SK-N-SH (cell line): ENCODE results near the gene LLGL2. TPM values are rescaled to one million over a fixed set of nuclear protein-coding genes. Genes with fewer than 3 reads are reported as not detected.
A peak's percentile ranks its signal among the peaks of the same experiment; 100 is the strongest.

ENCODE experiments used
- CTCF ChIA-PET: fragments of 300-600, 350-600 bp; formaldehyde crosslinking; extraction: SDS; loops from one replicate; lab custom pipeline; 2021; lab: Yijun Ruan, JAX
- POLR2A ChIA-PET: fragments of 350-600 bp; sonication (Branson Sonifier 250); formaldehyde crosslinking; extraction: SDS; loops from one replicate; lab custom pipeline; 2020; ENCODE audit warnings: antibody characterized with exemption, inconsistent platforms; lab: Yijun Ruan, JAX
- DNase-seq: peaks from one replicate; pipeline ENCODE4 v3.0.0; 2012
- H2AFZ ChIP-seq: fragments of 200-600 bp; sonication (generic); 2 replicates; pipeline ENCODE4 v1.8.1; 2016; ENCODE audit warnings: antibody characterized with exemption, mild to moderate bottlenecking, low read depth
- H3F3A ChIP-seq: fragments of 200-600 bp; sonication (generic); replicated peaks from 2 replicates; pipeline ENCODE3; 2016; ENCODE audit warnings: antibody characterized with exemption, mild to moderate bottlenecking; ENCODE audit not compliant: insufficient read depth
- H3K27ac ChIP-seq, 2 experiments: fragments of 200-500 bp in 1 of 2; fragments of 200-600 bp in 1 of 2; sonication (Bioruptor generic) in 1 of 2; sonication (generic), shearing (Covaris generic) in 1 of 2; 2 replicates each; pipeline versions ENCODE4 v1.5.1 to v1.6.1; 2014 to 2016; ENCODE audit warnings: low read depth in 2 of 2, inconsistent platforms in 1 of 2, low read length in 1 of 2, mild to moderate bottlenecking in 1 of 2, mixed read lengths in 1 of 2
- H3K27me3 ChIP-seq: fragments of 200-600 bp; sonication (generic), shearing (Covaris generic); 2 replicates; pipeline ENCODE4 v1.6.1; 2016; ENCODE audit warnings: mixed run types; ENCODE audit not compliant: insufficient read depth
- H3K36me3 ChIP-seq, 2 experiments: fragments of 200-500 bp in 1 of 2; fragments of 200-600 bp in 1 of 2; sonication (Bioruptor generic) in 1 of 2; sonication (generic) in 1 of 2; replicated peaks in 1 of 2; 2 replicates each; pipeline versions ENCODE3 to v1.5.1; 2014 to 2016; ENCODE audit warnings: low read length in 1 of 2, mild to moderate bottlenecking in 1 of 2; ENCODE audit not compliant: insufficient read depth in 2 of 2, control insufficient read depth in 1 of 2
- H3K4me1 ChIP-seq, 2 experiments: fragments of 200-500 bp in 1 of 2; fragments of 200-600 bp in 1 of 2; sonication (Bioruptor generic) in 1 of 2; sonication (generic), shearing (Covaris generic) in 1 of 2; 2 replicates each; pipeline versions ENCODE4 v1.5.1 to v1.6.1; 2014 to 2016; ENCODE audit warnings: low read depth in 1 of 2, low read length in 1 of 2, mixed run types in 1 of 2; ENCODE audit not compliant: insufficient read depth in 2 of 2, control insufficient read depth in 1 of 2
- H3K4me2 ChIP-seq: fragments of 200-600 bp; sonication (generic), shearing (Covaris generic); 2 replicates; pipeline ENCODE4 v1.6.1; 2017; ENCODE audit warnings: mixed run types
- H3K4me3 ChIP-seq, 2 experiments: fragments of 200-500 bp in 1 of 2; fragments of 200-600 bp in 1 of 2; sonication (Bioruptor generic) in 1 of 2; sonication (generic), shearing (Covaris generic) in 1 of 2; 2 replicates each; pipeline versions ENCODE4 v1.5.1 to v1.8.1; 2014 to 2016; ENCODE audit warnings: low read depth in 2 of 2, inconsistent platforms in 1 of 2, low read length in 1 of 2, mild to moderate bottlenecking in 1 of 2, mixed read lengths in 1 of 2, moderate library complexity in 1 of 2
- H3K79me2 ChIP-seq: fragments of 200-600 bp; sonication (generic); 2 replicates; pipeline ENCODE4 v1.8.1; 2017; ENCODE audit warnings: mild to moderate bottlenecking; ENCODE audit not compliant: insufficient read depth
- H3K9ac ChIP-seq: fragments of 200-600 bp; sonication (generic); 2 replicates; pipeline ENCODE4 v1.6.1; 2017; ENCODE audit warnings: mixed run types
- H3K9me2 ChIP-seq: fragments of 200-600 bp; sonication (generic); 2 replicates; pipeline ENCODE4 v1.6.1; 2017; ENCODE audit warnings: mixed run types
- H3K9me3 ChIP-seq: fragments of 200-600 bp; sonication (generic); 2 replicates; pipeline ENCODE4 v1.6.1; 2017; ENCODE audit warnings: mixed run types, mild to moderate bottlenecking, moderate library complexity
- H4K20me1 ChIP-seq: fragments of 200-600 bp; sonication (generic); 2 replicates; pipeline ENCODE4 v1.6.1; 2017; ENCODE audit warnings: mild to moderate bottlenecking, mixed run types; ENCODE audit not compliant: insufficient read depth
- CHD2 ChIP-seq: fragments of 150-350 bp; IDR thresholded peaks from 2 replicates; pipeline ENCODE4 v1.6.1; 2018; ENCODE audit warnings: low read length; ENCODE audit not compliant: partially characterized antibody
- CTCF ChIP-seq: fragments of 200-600 bp; sonication (generic); IDR thresholded peaks from 2 replicates; pipeline ENCODE4 v1.6.1; 2017; ENCODE audit warnings: antibody characterized with exemption, mild to moderate bottlenecking, moderate library complexity
- EP300 ChIP-seq, 2 experiments: IDR thresholded peaks; 2 replicates each; pipeline versions ENCODE4 v1.4.0 to v1.6.1; 2012; ENCODE audit warnings: borderline replicate concordance in 1 of 2, low read depth in 1 of 2, low read length in 1 of 2
- FOXJ3 ChIP-seq: sonication (generic); formaldehyde crosslinking; IDR thresholded peaks from 2 replicates; pipeline ENCODE4 v1.5.1; 2020; ENCODE audit warnings: mild to moderate bottlenecking, missing genetic modification reagents
- GABPA ChIP-seq: IDR thresholded peaks from 2 replicates; pipeline ENCODE4 v1.4.0; 2012; ENCODE audit warnings: low read depth, mild to moderate bottlenecking
- GATA2 ChIP-seq: sonication (generic); formaldehyde crosslinking; IDR thresholded peaks from 2 replicates; pipeline ENCODE4 v1.5.0; 2020; ENCODE audit warnings: mild to moderate bottlenecking, missing genetic modification reagents
- MAX ChIP-seq: IDR thresholded peaks from 2 replicates; pipeline ENCODE4 v1.4.0; 2012; ENCODE audit warnings: low read depth
- MXI1 ChIP-seq: IDR thresholded peaks from 2 replicates; pipeline ENCODE4 v1.6.1; 2012; ENCODE audit warnings: mild to moderate bottlenecking, low read depth, low read length, improper control_type of control experiment
- NRF1 ChIP-seq: IDR thresholded peaks from 2 replicates; pipeline ENCODE4 v1.6.1; 2012; ENCODE audit warnings: low read depth, mild to moderate bottlenecking, low read length
- POLR2AphosphoS5 ChIP-seq: IDR thresholded peaks from 2 replicates; pipeline ENCODE4 v1.6.1; 2012; ENCODE audit warnings: low read depth, low read length
- RAD21 ChIP-seq: IDR thresholded peaks from 2 replicates; pipeline ENCODE4 v1.6.1; 2012; ENCODE audit warnings: mild to moderate bottlenecking, low read length
- RCOR1 ChIP-seq: fragments of 150-350 bp; IDR thresholded peaks from 2 replicates; pipeline ENCODE4 v1.6.1; 2017; ENCODE audit warnings: antibody characterized with exemption, low read length
- RFX5 ChIP-seq: IDR thresholded peaks from 2 replicates; pipeline ENCODE4 v1.6.1; 2012; ENCODE audit warnings: mild to moderate bottlenecking, improper control_type of control experiment, low read length
- SMC3 ChIP-seq: IDR thresholded peaks from 2 replicates; pipeline ENCODE4 v1.6.1; 2012; ENCODE audit warnings: low read depth, low read length, improper control_type of control experiment
- TCF12 ChIP-seq: IDR thresholded peaks from 2 replicates; pipeline ENCODE4 v1.4.0; 2012
- whole genome bisulfite sequencing: methylation state at CpG from one replicate; pipeline ENCODE4 v1.1.6; 2017; ENCODE audit warnings: low lambda C conversion rate; 5-methylcytosine and 5-hydroxymethylcytosine counted together
- polyA plus RNA-seq, 3 experiments: library from polyadenylated mRNA; depleted of rRNA; stranded (reverse); fragments of >200 nt; gene quantifications; 2 replicates each; pipeline ENCODE4 v1.2.3, GENCODE V29; 2012
- TF ChIP-seq, protein P1 (sequence below): fragments of 150-350 bp; IDR thresholded peaks from 2 replicates; pipeline ENCODE4 v1.6.1; 2016; ENCODE audit warnings: mild to moderate bottlenecking, low read depth, low read length

Gene LLGL2
- polyA plus RNA-seq, 1 of the 3 experiments (the other 2 are of a cell fraction), result 6.7 TPM

DNA sequence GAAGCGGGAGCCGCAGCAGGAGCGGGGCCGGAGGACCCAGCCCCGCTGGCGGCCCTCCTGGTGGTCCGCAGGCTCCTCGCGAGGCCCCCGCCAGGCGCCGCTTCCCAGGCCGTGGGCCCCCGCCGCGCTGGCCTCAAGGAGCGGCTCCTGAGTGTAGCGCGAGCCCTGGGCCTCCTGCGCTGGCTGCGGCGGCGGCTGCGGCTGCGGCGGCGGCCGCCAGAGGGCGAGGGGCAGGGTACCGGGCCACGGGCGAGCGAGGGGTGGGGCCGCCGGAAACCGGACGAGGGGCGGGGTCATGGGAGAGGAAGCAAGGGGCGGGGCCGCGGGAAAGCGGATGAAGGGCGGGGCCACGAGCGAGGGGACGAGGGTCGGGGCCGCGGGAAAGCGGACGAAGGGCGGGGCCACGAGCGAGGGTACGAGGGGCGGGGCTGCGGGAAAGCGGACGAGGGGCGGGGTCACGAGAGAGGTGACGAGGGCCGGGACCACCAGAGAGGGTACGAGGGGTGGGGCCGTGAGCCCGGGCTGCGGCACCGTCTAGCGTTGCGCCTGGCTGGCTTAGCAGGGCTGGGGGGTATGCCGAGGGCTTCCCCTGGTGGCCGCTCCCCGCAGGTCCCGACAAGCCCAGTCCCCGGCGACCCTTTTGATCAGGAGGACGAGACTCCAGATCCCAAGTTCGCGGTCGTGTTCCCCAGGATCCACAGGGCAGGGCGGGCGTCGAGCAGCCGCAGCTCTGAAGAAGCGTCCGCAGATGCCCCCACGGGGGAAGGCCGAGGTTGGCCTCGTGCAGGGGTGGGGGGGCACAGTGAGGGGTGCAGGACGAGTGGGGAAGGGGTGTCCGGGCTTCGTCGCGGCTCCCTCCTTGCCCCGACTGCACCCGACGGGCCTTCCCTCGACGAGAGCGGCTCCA is 63.8 kb downstream of the LLGL2 start:
- CTCF ChIA-PET, result interaction anchor here (0.9 to 4.3 kb wide), 23 partner anchors 10 to 164 kb away, joined by 3 to 41 read pairs (median 5); partner anchors contain the start of genes SMIM5 and TSEN54
- TF ChIP-seq MAX (peak; percentile 51; the same call in 1 of the 2 replicates), CTCF (peak; percentile 60), GABPA (peak; percentile 67), CHD2 (peak; percentile 29), RFX5 (no peak), GATA2 (CRISPR knock-in tag) (no peak), POLR2AphosphoS5 (peak; percentile 52; the same call in 1 of the 2 replicates), SMC3 (peak; percentile 62), EP300 (IDR thresholded peaks at IDR 0.05; ENCODE audit: borderline replicate concordance in 1 of 2, low read depth in 1 of 2, low read length in 1 of 2) (peak in 1 of 2 experiments; percentile 68; a peak in 1 of 4 replicates), RCOR1 (no peak), RAD21 (peak; percentile 34), NRF1 (no peak), FOXJ3 (no peak), TCF12 (no peak), MXI1 (no peak)
- TF ChIP-seq, protein P1, sequence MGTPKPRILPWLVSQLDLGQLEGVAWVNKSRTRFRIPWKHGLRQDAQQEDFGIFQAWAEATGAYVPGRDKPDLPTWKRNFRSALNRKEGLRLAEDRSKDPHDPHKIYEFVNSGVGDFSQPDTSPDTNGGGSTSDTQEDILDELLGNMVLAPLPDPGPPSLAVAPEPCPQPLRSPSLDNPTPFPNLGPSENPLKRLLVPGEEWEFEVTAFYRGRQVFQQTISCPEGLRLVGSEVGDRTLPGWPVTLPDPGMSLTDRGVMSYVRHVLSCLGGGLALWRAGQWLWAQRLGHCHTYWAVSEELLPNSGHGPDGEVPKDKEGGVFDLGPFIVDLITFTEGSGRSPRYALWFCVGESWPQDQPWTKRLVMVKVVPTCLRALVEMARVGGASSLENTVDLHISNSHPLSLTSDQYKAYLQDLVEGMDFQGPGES, result no peak
- H3K27me3 ChIP-seq, result no peaks in the 10 kb centered on the region
- peak overlapping the region; percentile 62 to 64 for H3K4me3 ChIP-seq
- no peaks in the 10 kb centered on the region for H3K9me3 ChIP-seq
- peak overlapping the region; percentile 93 for H3K4me2 ChIP-seq
- no peaks in the 10 kb centered on the region for H3K36me3 ChIP-seq
- no peaks in the 10 kb centered on the region for H4K20me1 ChIP-seq
- WGBS, result 14% methylated on average over 75 of the region's 100 CpGs
- peak overlapping the region; percentile 47; the same call in 1 of the 2 replicates for H3K9ac ChIP-seq
- H3F3A ChIP-seq, result no peaks in the 10 kb centered on the region
- peak overlapping the region in 1 of 2 experiments; percentile 53; a peak in 1 of 4 replicates for H3K27ac ChIP-seq
- peak; percentile 100 for DNase-seq
- no peaks in the 10 kb centered on the region for H3K79me2 ChIP-seq
- peak overlapping the region; percentile 83; the same call in 1 of the 2 replicates for H2AFZ ChIP-seq
- peaks cover 0 to 16% of the 10 kb centered on the region in 2 experiments; a peak in 1 of 4 replicates for H3K4me1 ChIP-seq
- POLR2A ChIA-PET, result interaction anchor here (2.6 kb wide), 1 partner anchor 20 kb away, joined by 6 read pairs; no protein-coding TSS in a partner anchor
- H3K9me2 ChIP-seq, result no peaks in the 10 kb centered on the region
